Measurements from ENCODE around the gene RUFY1.

The RUFY1 gene

GRCh38 chr5:179605026-179605833 is 54.9 kb downstream of the RUFY1 start:
- no peak for DNase-seq

- DNase-seq: no peak
Measured at GRCh38 chr5:179606071-179606909, 55.9 kb downstream of the RUFY1 start.

- DNase-seq: no peak
Measured at GRCh38 chr5:179606910-179607159, 56.5 kb downstream of the RUFY1 start.

DNA sequence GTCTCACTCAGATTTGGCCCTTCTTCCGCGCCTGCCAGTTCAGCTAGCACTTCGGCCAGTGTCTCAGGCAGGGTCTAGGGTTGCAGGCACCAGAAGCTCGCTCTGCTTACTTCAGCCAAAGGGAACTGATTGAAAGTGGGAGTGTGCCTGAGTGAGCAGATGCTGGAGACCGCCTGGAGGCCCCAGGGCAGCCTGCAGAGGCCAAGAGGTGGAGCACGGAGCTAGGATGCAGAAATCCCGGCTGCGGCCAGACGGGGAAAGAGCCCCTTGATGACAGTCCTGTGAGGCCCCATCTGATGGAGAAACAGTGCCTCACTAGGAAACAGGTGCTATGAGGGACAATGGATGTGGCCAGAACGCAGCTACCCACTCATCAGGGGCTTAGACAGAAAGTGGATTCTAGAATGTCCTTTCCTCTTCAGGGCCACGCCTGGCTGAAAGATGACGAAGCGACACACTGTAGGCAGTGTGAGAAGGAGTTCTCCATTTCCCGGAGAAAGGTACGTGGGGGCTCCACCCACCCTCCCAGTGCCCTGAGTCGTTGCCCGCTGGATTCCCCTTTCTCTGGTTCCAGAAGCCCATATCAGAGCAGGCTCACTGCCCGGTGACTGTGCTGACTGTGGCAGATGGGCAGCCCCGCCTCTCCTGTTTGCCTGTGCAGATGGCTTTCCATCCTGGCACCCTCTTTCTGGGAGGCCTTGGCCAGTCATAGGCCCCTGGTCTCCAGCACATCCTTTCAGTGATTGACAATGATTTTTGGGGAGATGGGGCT is 57.0 kb downstream of the RUFY1 start:
- DNase-seq: no peak

- DNase-seq: peak; percentile 40
Measured at GRCh38 chr5:179608131-179608581, 57.8 kb downstream of the RUFY1 start.

GRCh38 chr5:179609834-179610108 is 59.4 kb downstream of the RUFY1 start:
- no peak for DNase-seq

DNA sequence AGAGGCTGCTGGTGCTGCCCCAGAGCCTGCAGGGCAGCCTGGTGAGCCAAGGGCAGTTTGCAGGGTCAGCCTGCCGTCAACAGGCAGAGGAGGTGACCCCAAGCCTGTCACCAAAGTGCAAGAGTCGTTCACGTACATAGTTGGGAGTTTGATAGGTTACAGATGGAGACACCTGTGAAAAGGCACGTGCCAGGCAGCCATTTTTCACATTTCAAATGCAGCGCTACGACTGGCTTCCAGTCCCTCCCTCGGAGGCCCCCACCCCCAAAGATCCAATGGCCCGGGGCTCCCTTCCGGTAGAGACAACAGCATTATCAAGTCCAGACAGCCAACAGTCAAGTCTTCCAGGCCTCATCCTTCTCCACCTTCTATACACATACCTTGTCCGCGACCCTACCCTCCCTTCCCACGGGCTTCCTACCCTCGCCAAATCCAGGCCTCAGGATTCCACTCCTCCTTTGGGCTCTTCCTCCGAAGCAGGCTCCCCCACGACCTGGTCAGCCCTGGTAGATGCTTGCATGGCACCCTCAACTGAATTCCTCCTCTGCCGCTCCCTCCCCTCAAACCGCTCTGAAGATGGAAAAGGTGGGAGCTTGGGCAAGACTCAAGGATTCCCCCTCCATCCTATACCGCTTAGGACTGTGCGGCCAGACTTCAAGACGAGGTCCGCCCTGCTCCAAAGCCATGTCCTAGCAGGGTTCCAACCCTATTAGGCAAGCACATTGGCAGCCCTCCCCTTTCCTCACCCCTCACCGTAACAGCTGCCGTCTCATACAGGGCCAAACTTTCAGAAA is 60.0 kb downstream of the RUFY1 start:
- no peak for DNase-seq

GRCh38 chr5:179610903-179611265 is 60.5 kb downstream of the RUFY1 start:
- no peak for DNase-seq

DNA sequence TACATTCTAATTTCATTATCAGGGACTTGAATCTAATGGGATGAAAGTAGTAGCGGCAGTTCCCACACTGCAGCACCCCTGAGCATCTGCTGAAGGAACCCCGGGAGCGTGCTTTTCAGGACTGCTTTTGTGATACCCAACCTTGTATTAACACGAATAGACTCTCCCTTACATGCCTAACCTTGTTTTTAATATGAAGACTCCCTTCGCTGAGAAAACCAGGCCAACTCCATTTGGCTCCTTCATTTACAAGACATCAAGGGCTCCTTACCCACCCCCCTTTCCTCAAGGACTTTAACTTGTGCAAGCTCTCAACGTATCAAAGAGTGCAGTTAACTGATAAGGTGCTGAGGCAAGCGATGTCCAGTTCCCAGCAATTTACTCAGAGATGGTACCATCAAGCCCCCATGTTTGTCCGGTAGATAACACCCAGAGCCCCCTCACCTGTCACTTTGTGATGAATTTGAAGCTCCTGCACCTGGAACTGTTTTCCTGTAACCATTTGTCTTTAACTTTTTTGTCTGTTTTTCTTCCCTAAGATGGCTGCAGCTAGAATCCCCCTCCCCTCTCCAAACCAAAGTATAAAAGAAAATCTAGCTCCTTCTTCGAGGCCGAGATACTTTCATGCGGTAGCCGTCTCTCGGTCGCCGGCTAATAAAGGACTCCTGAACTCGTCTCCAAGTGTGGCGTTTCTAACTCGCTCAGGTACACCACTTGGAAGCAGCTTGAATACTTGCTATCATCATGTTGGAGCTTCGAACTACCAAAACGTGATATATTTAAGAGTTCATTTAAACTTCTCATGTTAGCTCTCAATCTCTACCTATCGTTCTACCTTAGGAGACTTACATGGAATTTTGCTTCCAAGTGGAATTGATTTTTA is 62.5 kb downstream of the RUFY1 start:
- no peak for DNase-seq

GRCh38 chr5:179613460-179614071 is 63.2 kb downstream of the RUFY1 start:
- no peak for DNase-seq

GRCh38 chr5:179614745-179615144 is 64.4 kb downstream of the RUFY1 start:
- no peak for DNase-seq

DNA sequence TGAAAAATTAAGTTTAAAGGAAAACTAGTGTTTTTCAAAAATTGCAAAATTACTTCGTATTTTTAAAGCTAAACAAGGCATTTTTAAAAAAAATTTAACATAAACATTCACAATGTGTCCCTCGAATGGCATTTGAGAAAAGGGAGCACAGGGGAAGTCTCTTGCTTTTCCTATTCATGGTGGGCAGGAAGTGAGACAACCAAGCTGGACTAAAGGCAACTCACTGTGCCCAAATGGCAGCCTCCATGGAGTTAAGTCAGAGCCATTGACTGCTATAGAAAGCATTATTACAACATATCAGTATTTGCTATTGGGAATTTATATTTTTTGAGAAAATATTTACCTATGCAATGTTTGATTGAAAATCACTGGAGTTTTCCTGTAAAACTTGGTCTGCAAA is 64.8 kb downstream of the RUFY1 start:
- no peak for DNase-seq

- DNase-seq: no peak
Measured at GRCh38 chr5:179616002-179616594, 65.7 kb downstream of the RUFY1 start.

- DNase-seq: no peak
Measured at GRCh38 chr5:179617930-179618329, 67.6 kb downstream of the RUFY1 start.

GRCh38 chr5:179618923-179619554 is 68.7 kb downstream of the RUFY1 start:
- DNase-seq: no peak

DNA sequence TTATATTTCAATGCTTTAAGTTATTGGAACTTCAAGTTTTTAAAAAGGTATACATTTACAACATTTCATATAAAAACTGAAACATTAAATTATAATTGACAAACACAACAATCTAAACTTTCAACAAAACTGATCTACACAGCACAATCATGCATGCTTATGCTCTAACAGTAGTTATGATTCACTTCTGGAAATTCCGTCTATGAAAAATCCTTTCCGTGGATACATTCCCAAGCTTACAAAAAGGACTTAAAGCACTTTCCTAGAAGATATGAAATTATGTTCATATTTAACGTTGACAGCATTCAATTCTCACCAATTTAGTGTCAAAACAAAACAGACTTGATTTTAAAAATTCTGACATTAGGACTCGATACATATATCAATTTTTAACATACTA is 69.4 kb downstream of the RUFY1 start:
- DNase-seq: no peak

- no peak for DNase-seq
Measured at GRCh38 chr5:179620293-179620692, 69.9 kb downstream of the RUFY1 start.

- DNase-seq: no peak
Measured at GRCh38 chr5:179620703-179621350, 70.5 kb downstream of the RUFY1 start.

DNA sequence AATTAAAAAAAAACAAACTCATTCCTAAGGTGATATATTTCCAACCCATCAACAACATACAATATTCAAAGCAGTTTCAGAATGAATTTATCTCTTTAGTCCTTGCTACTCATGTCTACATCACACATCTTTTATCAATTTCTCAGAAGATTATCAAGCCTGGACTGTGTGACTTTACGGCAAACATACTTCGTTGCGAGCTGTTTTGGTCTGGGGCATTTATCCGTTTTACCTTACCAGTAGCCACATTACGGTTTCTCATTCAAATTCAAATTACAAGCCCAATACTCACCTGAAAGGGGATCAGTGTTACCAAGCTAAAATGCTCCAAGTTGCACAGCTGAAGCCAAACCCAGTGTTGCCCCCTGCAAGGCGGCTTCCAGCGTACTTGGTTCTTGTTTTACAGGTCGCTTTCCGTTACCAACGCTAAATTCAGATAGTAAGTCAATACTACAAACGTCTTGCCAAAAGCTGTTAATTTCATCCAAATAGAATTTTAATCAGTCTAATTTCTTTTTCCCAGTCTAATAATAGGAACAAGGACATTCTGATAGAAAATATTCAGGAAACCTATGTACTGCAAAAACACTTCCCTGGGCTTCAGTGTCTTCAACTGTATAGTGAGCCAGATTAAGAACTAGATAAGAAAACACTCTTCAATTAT is 71.3 kb downstream of the RUFY1 start:
- no peak for DNase-seq
